HL-60 (cell line): ENCODE results near the gene HOXA2.

Experiments
- DNase-seq, 2 experiments: peaks; one replicate each; pipeline ENCODE4 v3.0.0-alpha.2; 2010 to 2020; ENCODE audit warnings: low read depth in 1 of 2, low spot score in 1 of 2
- H3K27ac ChIP-seq: fragments of 250-450 bp; sonication (Bioruptor Pico); replicated peaks from 2 replicates; pipeline ENCODE4 v1.5.1; 2020; ENCODE audit warnings: mild to moderate bottlenecking, moderate library complexity
- H3K27me3 ChIP-seq: fragments of 250-450 bp; sonication (Bioruptor Pico); 2 replicates; pipeline ENCODE4 v1.5.1; 2021; ENCODE audit warnings: mild to moderate bottlenecking, moderate library complexity; ENCODE audit not compliant: insufficient read depth, poor library complexity, severe bottlenecking
- H3K4me3 ChIP-seq: replicated peaks from 2 replicates; pipeline ENCODE4 v1.5.1; 2011; ENCODE audit warnings: mild to moderate bottlenecking, control low read depth, low read length; ENCODE audit not compliant: insufficient read depth
- GABPA ChIP-seq: IDR thresholded peaks from 2 replicates; pipeline ENCODE4 v1.6.1; 2012; ENCODE audit warnings: low read depth
- POLR2AphosphoS5 ChIP-seq: IDR thresholded peaks from 2 replicates; pipeline ENCODE4 v1.6.1; 2012; ENCODE audit warnings: low read depth
- REST ChIP-seq: IDR thresholded peaks from 2 replicates; pipeline ENCODE4 v1.6.1; 2012; ENCODE audit warnings: low read depth; ENCODE audit not compliant: insufficient replicate concordance
- SPI1 ChIP-seq: IDR thresholded peaks from 2 replicates; pipeline ENCODE4 v1.6.1; 2012; ENCODE audit warnings: low read depth, mild to moderate bottlenecking, borderline replicate concordance
- TF ChIP-seq, protein P1 (sequence below): IDR thresholded peaks from one replicate; pipeline ENCODE4 v1.5.1; 2011; ENCODE audit warnings: low read length, control low read depth, inconsistent platforms; ENCODE audit not compliant: insufficient read depth

HOXA2 gene

GRCh38 chr7:27062946-27063345 lies 39.5 kb downstream of the HOXA2 start:
- no peak for DNase-seq
- no peak overlapping the region for H3K27ac ChIP-seq
- H3K4me3 ChIP-seq: no peak overlapping the region
- H3K27me3 ChIP-seq: peaks cover 2% of the 10 kb centered on the region
- no peak for TF ChIP-seq SPI1
- TF ChIP-seq REST: no peak
- no peak for TF ChIP-seq POLR2AphosphoS5
- TF ChIP-seq, protein P1, sequence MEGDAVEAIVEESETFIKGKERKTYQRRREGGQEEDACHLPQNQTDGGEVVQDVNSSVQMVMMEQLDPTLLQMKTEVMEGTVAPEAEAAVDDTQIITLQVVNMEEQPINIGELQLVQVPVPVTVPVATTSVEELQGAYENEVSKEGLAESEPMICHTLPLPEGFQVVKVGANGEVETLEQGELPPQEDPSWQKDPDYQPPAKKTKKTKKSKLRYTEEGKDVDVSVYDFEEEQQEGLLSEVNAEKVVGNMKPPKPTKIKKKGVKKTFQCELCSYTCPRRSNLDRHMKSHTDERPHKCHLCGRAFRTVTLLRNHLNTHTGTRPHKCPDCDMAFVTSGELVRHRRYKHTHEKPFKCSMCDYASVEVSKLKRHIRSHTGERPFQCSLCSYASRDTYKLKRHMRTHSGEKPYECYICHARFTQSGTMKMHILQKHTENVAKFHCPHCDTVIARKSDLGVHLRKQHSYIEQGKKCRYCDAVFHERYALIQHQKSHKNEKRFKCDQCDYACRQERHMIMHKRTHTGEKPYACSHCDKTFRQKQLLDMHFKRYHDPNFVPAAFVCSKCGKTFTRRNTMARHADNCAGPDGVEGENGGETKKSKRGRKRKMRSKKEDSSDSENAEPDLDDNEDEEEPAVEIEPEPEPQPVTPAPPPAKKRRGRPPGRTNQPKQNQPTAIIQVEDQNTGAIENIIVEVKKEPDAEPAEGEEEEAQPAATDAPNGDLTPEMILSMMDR: no peak
- no peak for TF ChIP-seq GABPA

DNA sequence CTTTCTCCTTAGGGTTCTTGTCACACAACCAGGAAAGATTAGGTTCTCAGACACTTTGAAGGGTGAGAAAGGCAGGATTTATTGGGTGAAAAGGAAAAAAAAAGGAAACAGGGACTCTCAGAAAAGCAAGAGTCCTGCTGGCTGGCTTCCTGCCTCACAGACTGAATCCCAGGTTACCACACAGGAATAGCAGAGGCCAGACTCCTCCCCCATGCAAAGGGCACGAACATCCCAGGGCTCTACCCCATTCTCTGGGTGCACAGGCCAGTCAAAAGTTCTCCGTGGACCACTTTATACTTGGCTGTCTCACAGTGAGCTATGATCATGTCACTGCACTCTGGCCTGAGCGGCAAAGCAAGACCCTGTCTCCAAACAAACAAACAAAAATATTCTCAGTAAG lies 49.3 kb downstream of the HOXA2 start:
- H3K27me3 ChIP-seq: no peaks in the 10 kb centered on the region
- DNase-seq: no peak
- no peak for TF ChIP-seq SPI1
- TF ChIP-seq POLR2AphosphoS5: no peak
- no peak for TF ChIP-seq REST
- TF ChIP-seq, protein P1: no peak
- no peak for TF ChIP-seq GABPA
- H3K27ac ChIP-seq: no peak overlapping the region
- H3K4me3 ChIP-seq: no peak overlapping the region

DNA sequence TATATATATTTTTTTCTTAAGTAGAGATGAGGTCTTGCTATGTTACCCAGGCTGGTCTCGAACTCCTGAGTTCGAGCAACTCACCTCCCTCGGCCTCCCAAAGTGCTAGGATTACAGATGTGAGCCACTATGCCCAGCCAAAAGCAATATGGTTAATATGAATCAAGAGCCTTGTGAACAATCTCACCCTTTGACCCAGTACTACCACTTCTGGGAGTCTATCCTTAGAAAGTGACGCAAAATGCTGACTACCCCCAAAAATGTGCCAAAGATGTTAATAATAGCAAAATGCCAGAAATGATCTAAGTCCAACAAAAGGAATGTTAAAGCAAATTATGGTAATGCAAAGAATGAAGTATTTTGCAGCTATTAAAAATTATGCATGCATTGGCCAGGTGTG lies 51.0 kb downstream of the HOXA2 start:
- no peak for DNase-seq
- H3K4me3 ChIP-seq: no peak overlapping the region
- H3K27ac ChIP-seq: no peak overlapping the region
- TF ChIP-seq POLR2AphosphoS5 (no peak), SPI1 (no peak)
- TF ChIP-seq, protein P1: no peak
- H3K27me3 ChIP-seq: no peaks in the 10 kb centered on the region
